Measurements from ENCODE around the gene CMAS. TPM values are rescaled to one million over a fixed set of nuclear protein-coding genes. Genes with fewer than 3 reads are reported as not detected.

CMAS gene
- total RNA-seq, 1 experiment from 2014 or later, result 37.7 TPM

- no peak overlapping the region for H3K4me3 ChIP-seq (ENCODE audit: low read depth, low read length, poor library complexity, severe bottlenecking)
- no peaks in the 10 kb centered on the region for H3K9me3 ChIP-seq (ENCODE audit: low read depth, low read length, poor library complexity, severe bottlenecking)
- no peak for TF ChIP-seq EZH2 (IDR thresholded peaks at IDR 0.05; ENCODE audit: borderline replicate concordance, low read depth, low read length, poor library complexity, severe bottlenecking)
- TF ChIP-seq CTCF (conservative IDR thresholded peaks at IDR 0.05; ENCODE audit: low read depth, low read length), result peak; percentile 51
- POLR2A ChIA-PET (ENCODE audit: low non-redundant PET), result no interaction called here
- peak; percentile 32 for DNase-seq (ENCODE audit: low spot score)
- CTCF ChIA-PET, result interaction anchor here (0.6 to 0.8 kb wide), 2 partner anchors 360 to 561 kb away, joined by 6 to 8 read pairs; no protein-coding TSS in a partner anchor
- H3K36me3 ChIP-seq (ENCODE audit: insufficient read depth, low read length, poor library complexity, severe bottlenecking), result no peaks in the 10 kb centered on the region
- intact Hi-C loops (cut with micrococcal nuclease; ENCODE audit: unreplicated experiment), result loop anchor here (1.0 to 5.0 kb wide), 3 partner anchors 254 to 374 kb away; no protein-coding TSS in a partner anchor
- no peaks in the 10 kb centered on the region for H3K27me3 ChIP-seq (replicated peaks; ENCODE audit: insufficient read depth, low read depth, low read length, poor library complexity)
- BruUV-seq (replicated peaks), result no TSS peak
- no peak overlapping the region for H3K27ac ChIP-seq (ENCODE audit: low read depth, low read length, poor library complexity, severe bottlenecking)
- H3K4me1 ChIP-seq (ENCODE audit: insufficient read depth, low read length, poor library complexity, severe bottlenecking), result no peaks in the 10 kb centered on the region
Measured at GRCh38 chr12:22083167-22083566, 37.1 kb downstream of the CMAS start.

GRCh38 chr12:22084852-22085251, 38.8 kb downstream of the CMAS start:
- Histone ChIP-seq H3K4me3 (ENCODE audit: low read depth, low read length, poor library complexity, severe bottlenecking) (no peak overlapping the region), H3K4me1 (ENCODE audit: insufficient read depth, low read length, poor library complexity, severe bottlenecking) (no peaks in the 10 kb centered on the region), H3K9me3 (ENCODE audit: low read depth, low read length, poor library complexity, severe bottlenecking) (no peaks in the 10 kb centered on the region), H3K27ac (ENCODE audit: low read depth, low read length, poor library complexity, severe bottlenecking) (no peak overlapping the region), H3K36me3 (ENCODE audit: insufficient read depth, low read length, poor library complexity, severe bottlenecking) (no peaks in the 10 kb centered on the region), H3K27me3 (replicated peaks; ENCODE audit: insufficient read depth, low read depth, low read length, poor library complexity) (no peaks in the 10 kb centered on the region)
- ChIA-PET CTCF (no interaction called here), POLR2A (ENCODE audit: low non-redundant PET) (no interaction called here)
- intact Hi-C loops (cut with micrococcal nuclease; ENCODE audit: unreplicated experiment), result loop anchor here (5.0 kb wide), 2 partner anchors 252 to 372 kb away; no protein-coding TSS in a partner anchor
- DNase-seq (ENCODE audit: low spot score), result no peak
- TF ChIP-seq CTCF (conservative IDR thresholded peaks at IDR 0.05; ENCODE audit: low read depth, low read length) (no peak), EZH2 (IDR thresholded peaks at IDR 0.05; ENCODE audit: borderline replicate concordance, low read depth, low read length, poor library complexity, severe bottlenecking) (no peak)
- BruUV-seq (replicated peaks), result no TSS peak

GRCh38 chr12:22088886-22089285, 42.9 kb downstream of the CMAS start:
- Histone ChIP-seq H3K27ac (ENCODE audit: low read depth, low read length, poor library complexity, severe bottlenecking) (no peak overlapping the region), H3K27me3 (replicated peaks; ENCODE audit: insufficient read depth, low read depth, low read length, poor library complexity) (no peaks in the 10 kb centered on the region), H3K4me1 (ENCODE audit: insufficient read depth, low read length, poor library complexity, severe bottlenecking) (no peaks in the 10 kb centered on the region), H3K4me3 (ENCODE audit: low read depth, low read length, poor library complexity, severe bottlenecking) (no peak overlapping the region), H3K9me3 (ENCODE audit: low read depth, low read length, poor library complexity, severe bottlenecking) (no peaks in the 10 kb centered on the region), H3K36me3 (ENCODE audit: insufficient read depth, low read length, poor library complexity, severe bottlenecking) (no peaks in the 10 kb centered on the region)
- no peak for DNase-seq (ENCODE audit: low spot score)
- ChIA-PET CTCF (no interaction called here), POLR2A (ENCODE audit: low non-redundant PET) (no interaction called here)
- TF ChIP-seq CTCF (conservative IDR thresholded peaks at IDR 0.05; ENCODE audit: low read depth, low read length) (no peak), EZH2 (IDR thresholded peaks at IDR 0.05; ENCODE audit: borderline replicate concordance, low read depth, low read length, poor library complexity, severe bottlenecking) (no peak)
- intact Hi-C loops (cut with micrococcal nuclease; ENCODE audit: unreplicated experiment), result no loop called here
- BruUV-seq (replicated peaks), result no TSS peak
